OCI-LY3 (cell line): ENCODE data around the gene TNPO1.

ENCODE experiments used
- H2AFZ ChIP-seq: fragments of 200-600, 300-600 bp; shearing (Covaris generic); 2 replicates; pipeline ENCODE4 v1.6.0; 2014; ENCODE audit warnings: antibody characterized with exemption, low read depth, low read length
- H3K27ac ChIP-seq: fragments of 200-600, 300-600 bp; sonication (generic); 2 replicates; pipeline ENCODE4 v1.5.1; 2014; ENCODE audit warnings: mild to moderate bottlenecking, low read length, moderate library complexity, mixed read lengths
- H3K27me3 ChIP-seq: fragments of 200-600, 300-600 bp; sonication (generic); 2 replicates; pipeline ENCODE4 v1.6.1; 2014; ENCODE audit warnings: low read depth, low read length, mixed read lengths
- H3K36me3 ChIP-seq: fragments of 200-600, 300-600 bp; sonication (generic); replicated peaks from 2 replicates; pipeline ENCODE3; 2014; ENCODE audit warnings: low read depth, low read length, mixed read lengths
- H3K4me1 ChIP-seq: fragments of 300-600, 200-600 bp; sonication (generic); 2 replicates; pipeline ENCODE4 v1.6.1; 2014; ENCODE audit warnings: low read length, mixed read lengths
- H3K4me2 ChIP-seq: fragments of 200-600, 300-600 bp; sonication (generic); 2 replicates; pipeline ENCODE4 v1.6.1; 2014; ENCODE audit warnings: low read length, mixed read lengths
- H3K4me3 ChIP-seq: fragments of 300-600, 200-600 bp; sonication (generic); 2 replicates; pipeline ENCODE4 v1.5.1; 2014; ENCODE audit warnings: antibody characterized with exemption, mild to moderate bottlenecking, low read length, moderate library complexity
- H3K79me2 ChIP-seq: fragments of 300-600, 200-600 bp; shearing (Covaris generic); 2 replicates; pipeline ENCODE4 v1.6.1; 2014; ENCODE audit warnings: mild to moderate bottlenecking, low read length, mixed read lengths
- H3K9ac ChIP-seq: fragments of 300-600, 200-600 bp; shearing (Covaris generic); 2 replicates; pipeline ENCODE4 v1.6.0; 2014; ENCODE audit warnings: mild to moderate bottlenecking, low read length, moderate library complexity
- H3K9me3 ChIP-seq: fragments of 200-600, 300-600 bp; shearing (Covaris generic); 2 replicates; pipeline ENCODE4 v1.6.1; 2014; ENCODE audit warnings: low read length, mixed read lengths; ENCODE audit not compliant: insufficient read depth
- H4K20me1 ChIP-seq: fragments of 200-600, 300-600 bp; sonication (generic); 2 replicates; pipeline ENCODE4 v1.6.1; 2016; ENCODE audit warnings: low read length, mixed read lengths; ENCODE audit not compliant: insufficient read depth
- CTCF ChIP-seq: fragments of 200-600, 300-600 bp; sonication (generic); IDR thresholded peaks from 2 replicates; pipeline ENCODE4 v1.5.1; 2014; ENCODE audit warnings: antibody characterized with exemption, low read length, low read depth
- EZH2phosphoT487 ChIP-seq: fragments of 200-600 bp; shearing (Covaris generic); IDR thresholded peaks from 2 replicates; pipeline ENCODE4 v1.6.1; 2018; ENCODE audit warnings: antibody characterized with exemption, mixed run types, low read depth

TNPO1 gene

GRCh38 chr5:72852356-72852755 is 35.9 kb downstream of the TNPO1 start:
- no peak overlapping the region for H3K4me3 ChIP-seq
- no peaks in the 10 kb centered on the region for H3K27me3 ChIP-seq
- H3K4me1 ChIP-seq: peaks cover 19% of the 10 kb centered on the region
- H3K79me2 ChIP-seq: peaks cover 99% of the 10 kb centered on the region
- H3K27ac ChIP-seq: no peak overlapping the region
- TF ChIP-seq EZH2phosphoT487: no peak
- no peak for TF ChIP-seq CTCF
- peaks cover 48% of the 10 kb centered on the region for H3K36me3 ChIP-seq
- H3K9me3 ChIP-seq: no peaks in the 10 kb centered on the region
- H3K4me2 ChIP-seq: no peak overlapping the region
- no peak overlapping the region for H2AFZ ChIP-seq
- peaks cover 29% of the 10 kb centered on the region for H4K20me1 ChIP-seq
- no peak overlapping the region for H3K9ac ChIP-seq

GRCh38 chr5:72854419-72854818 is 38.0 kb downstream of the TNPO1 start:
- H3K4me2 ChIP-seq: no peak overlapping the region

GRCh38 chr5:72855821-72856220 is 39.4 kb downstream of the TNPO1 start:
- H3K4me2 ChIP-seq: no peak overlapping the region
- H3K79me2 ChIP-seq: peaks cover 96% of the 10 kb centered on the region
- H3K9ac ChIP-seq: no peak overlapping the region
- H3K4me3 ChIP-seq: no peak overlapping the region
- H3K27ac ChIP-seq: no peak overlapping the region
- TF ChIP-seq EZH2phosphoT487 (no peak), CTCF (no peak)
- no peaks in the 10 kb centered on the region for H3K27me3 ChIP-seq
- H3K36me3 ChIP-seq: peaks cover 53% of the 10 kb centered on the region
- H4K20me1 ChIP-seq: peaks cover 16% of the 10 kb centered on the region
- no peaks in the 10 kb centered on the region for H3K9me3 ChIP-seq
- no peak overlapping the region for H2AFZ ChIP-seq
- H3K4me1 ChIP-seq: peaks cover 4% of the 10 kb centered on the region; the same call in 1 of the 2 replicates

More at GRCh38 chr5:72854419-72854818, 38.0 kb downstream of the TNPO1 start:
- Histone ChIP-seq H3K27me3 (no peaks in the 10 kb centered on the region), H3K9me3 (no peaks in the 10 kb centered on the region), H2AFZ (no peak overlapping the region), H3K27ac (no peak overlapping the region), H3K4me3 (no peak overlapping the region), H3K4me1 (peaks cover 15% of the 10 kb centered on the region), H3K79me2 (peaks cover 96% of the 10 kb centered on the region), H3K9ac (no peak overlapping the region), H4K20me1 (peaks cover 25% of the 10 kb centered on the region), H3K36me3 (peaks cover 52% of the 10 kb centered on the region)
- TF ChIP-seq CTCF (no peak), EZH2phosphoT487 (no peak)

GRCh38 chr5:72857396-72857795 is 40.9 kb downstream of the TNPO1 start:
- Histone ChIP-seq H3K9ac (no peak overlapping the region), H3K36me3 (peaks cover 47% of the 10 kb centered on the region), H3K27me3 (no peaks in the 10 kb centered on the region), H2AFZ (no peak overlapping the region), H3K4me3 (no peak overlapping the region), H3K4me1 (no peaks in the 10 kb centered on the region), H3K79me2 (peaks cover 86% of the 10 kb centered on the region), H3K4me2 (no peak overlapping the region), H3K9me3 (no peaks in the 10 kb centered on the region), H4K20me1 (peaks cover 6% of the 10 kb centered on the region), H3K27ac (no peak overlapping the region)
- TF ChIP-seq EZH2phosphoT487: no peak
- no peak for TF ChIP-seq CTCF
